Placental epithelial cell (primary cell): ENCODE data around the gene SRGAP2B. TPM values are rescaled to one million over a fixed set of nuclear protein-coding genes. Genes with fewer than 3 reads are reported as not detected.

Experiments used
- small RNA-seq: library from RNA; depleted of rRNA; stranded (forward); fragments of <200 nt; gene quantifications from one replicate; pipeline ENCODE3, GENCODE V24; 2012
- total RNA-seq: library from RNA; depleted of rRNA; stranded (reverse); fragments of >200 nt; gene quantifications from 2 replicates; pipeline ENCODE4 v1.2.3, GENCODE V29; 2012

Gene SRGAP2B
- total RNA-seq: 144 and 155 TPM in 2 replicates

DNA sequence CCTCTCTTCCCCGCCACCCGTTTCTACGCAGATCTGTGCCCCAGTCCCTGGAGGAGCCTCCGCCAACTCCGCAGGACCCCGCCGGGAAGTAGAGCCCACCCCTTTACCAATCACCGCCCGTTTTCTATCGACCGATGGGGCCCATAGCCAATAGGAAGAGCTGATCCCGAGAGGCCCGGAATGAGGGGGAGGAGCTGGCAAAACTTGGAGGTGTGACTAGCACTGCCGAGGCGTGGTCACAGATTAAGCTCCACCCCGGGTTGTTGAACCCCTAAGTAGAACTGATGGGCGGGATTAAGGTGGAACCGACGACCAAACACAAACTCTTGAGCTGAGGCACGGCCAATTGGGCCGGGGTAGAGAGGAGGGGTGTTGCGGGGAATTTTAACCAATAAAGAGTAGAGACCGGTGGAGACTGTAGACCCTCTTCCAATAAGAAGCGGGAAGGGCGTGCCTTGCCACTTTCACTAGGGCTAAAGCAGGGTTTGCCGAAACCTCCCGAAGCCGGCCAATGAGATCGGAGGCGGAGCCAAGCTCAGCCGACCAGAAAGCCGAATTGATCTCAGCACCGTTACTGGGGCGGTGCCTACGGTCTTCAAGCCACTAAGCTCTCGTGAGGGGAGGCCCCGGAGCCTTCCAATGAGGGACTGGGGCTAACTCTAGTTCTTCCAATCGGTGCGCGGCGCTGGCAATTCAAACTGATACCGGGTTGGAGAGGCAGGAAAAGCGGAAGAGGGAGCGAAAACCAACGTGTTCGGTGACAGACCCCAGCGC lies at the start of gene SRGAP2B, which contains the start of gene FAM72D:
Gene SRGAP2B (minus strand): TSS at position 45 of the 774 bp plus-strand sequence. CDS start 2,427 bp downstream, outside the sequence.
Gene FAM72D (plus strand): TSS at position 691 of the 774 bp plus-strand sequence. CDS start 874 bp downstream, outside the sequence.

Small RNAs within 50 kb of the gene (small RNA-seq; reads per million reads assigned to genes)
- not detected for gene AC242498.1

Other genes with a start within 250 kb of the SRGAP2B start
- 0.79 and 0.98 TPM in 2 replicates for gene FAM72D, start 646 bp upstream of the SRGAP2B start, total RNA-seq
- not detected in 2 replicates for gene PPIAL4D, start 146.8 kb upstream of the SRGAP2B start, total RNA-seq